Raji (cell line): ENCODE results near the gene DPH1.

Source experiments
- POLR2A ChIP-seq: IDR thresholded peaks from 2 replicates; pipeline ENCODE4 v1.6.1; 2011; ENCODE audit warnings: low read depth, low read length, control low read depth; ENCODE audit not compliant: insufficient read depth

Gene DPH1

GRCh38 chr17:2029911-2030778, at the start of gene DPH1:
Gene DPH1 (plus strand): TSS chr17:2030153. CDS start chr17:2030170, 17 bp downstream.
- peak; percentile 71 for TF ChIP-seq POLR2A

- TF ChIP-seq POLR2A = no peak
Measured at GRCh38 chr17:1980665-1981250, 49.2 kb upstream of the DPH1 start.

- TF ChIP-seq POLR2A = no peak
Measured at GRCh38 chr17:1985093-1985492, 44.9 kb upstream of the DPH1 start.

GRCh38 chr17:1985686-1986085, 44.3 kb upstream of the DPH1 start:
- no peak for TF ChIP-seq POLR2A

- TF ChIP-seq POLR2A = no peak
Measured at GRCh38 chr17:1986783-1987451, 43.0 kb upstream of the DPH1 start.

GRCh38 chr17:1989135-1989534, 40.8 kb upstream of the DPH1 start:
- no peak for TF ChIP-seq POLR2A

GRCh38 chr17:1992541-1992940, 37.4 kb upstream of the DPH1 start:
- TF ChIP-seq POLR2A = no peak

GRCh38 chr17:1994707-1995106, 35.2 kb upstream of the DPH1 start:
- no peak for TF ChIP-seq POLR2A

- no peak for TF ChIP-seq POLR2A
Measured at GRCh38 chr17:1995321-1995892, 34.5 kb upstream of the DPH1 start.

- TF ChIP-seq POLR2A = no peak
Measured at GRCh38 chr17:1995907-1996799, 33.8 kb upstream of the DPH1 start.

GRCh38 chr17:1996800-1997288, 33.1 kb upstream of the DPH1 start:
- no peak for TF ChIP-seq POLR2A

GRCh38 chr17:1997289-1997926, 32.5 kb upstream of the DPH1 start:
- TF ChIP-seq POLR2A = no peak

GRCh38 chr17:1997927-1998742, 31.8 kb upstream of the DPH1 start:
- no peak for TF ChIP-seq POLR2A
